K562 (cell line): Measurements from ENCODE around the gene AMZ2. TPM values are rescaled to one million over a fixed set of nuclear protein-coding genes. Genes with fewer than 3 reads are reported as not detected.

Experiments
- CAMTA2 ChIP-seq: fragments of 250-450 bp; sonication (Bioruptor Pico); conservative IDR thresholded peaks from 2 replicates; pipeline ENCODE4 v1.5.1; 2022
- CHCHD3 ChIP-seq: fragments of 250-450 bp; sonication (Bioruptor Pico); IDR thresholded peaks from 2 replicates; pipeline ENCODE4 v2.1.2; 2022; ENCODE audit warnings: mild to moderate bottlenecking
- E2F3 ChIP-seq: fragments of 250-450 bp; sonication (Bioruptor Pico); IDR thresholded peaks from 2 replicates; pipeline ENCODE4 v1.4.0; 2020; ENCODE audit warnings: mild to moderate bottlenecking
- ELF4 ChIP-seq: fragments of 450-650 bp; formaldehyde crosslinking; IDR thresholded peaks from 2 replicates; pipeline ENCODE4 v1.4.0; 2022; ENCODE audit warnings: missing genetic modification characterization
- HNRNPH1 ChIP-seq: fragments of 200-400 bp; formaldehyde crosslinking; optimal IDR thresholded peaks from 2 replicates; pipeline ENCODE3; 2017; ENCODE audit warnings: low read depth, mild to moderate bottlenecking, low read length, moderate library complexity
- KLF13 ChIP-seq: fragments of 450-650 bp; IDR thresholded peaks from 2 replicates; pipeline ENCODE4 v1.6.1; 2016; ENCODE audit warnings: missing genetic modification characterization, low read depth, mild to moderate bottlenecking, missing compliant biosample characterization, moderate library complexity, borderline replicate concordance
- MEIS2 ChIP-seq: fragments of 450-650 bp; IDR thresholded peaks from 2 replicates; pipeline ENCODE4 v1.6.1; 2014; ENCODE audit warnings: mild to moderate bottlenecking; ENCODE audit not compliant: partially characterized antibody
- NR2F6 ChIP-seq: fragments of 450-650 bp; formaldehyde crosslinking; IDR thresholded peaks from 2 replicates; pipeline ENCODE4 v1.4.0; 2020; ENCODE audit warnings: mild to moderate bottlenecking
- RAD51 ChIP-seq: fragments of 450-650 bp; IDR thresholded peaks from 2 replicates; pipeline ENCODE4 v1.7.1; 2016; ENCODE audit warnings: low read depth, mild to moderate bottlenecking, borderline replicate concordance
- SMARCC2 ChIP-seq: fragments of 450-650 bp; IDR thresholded peaks from 2 replicates; pipeline ENCODE4 v1.6.1; 2017; ENCODE audit warnings: antibody characterized with exemption, moderate library complexity, mild to moderate bottlenecking, low read depth
- SUPT5H ChIP-seq: fragments of 450-650 bp; IDR thresholded peaks from 2 replicates; pipeline ENCODE4 v1.6.1; 2016
- TBP ChIP-seq: optimal IDR thresholded peaks from 2 replicates; pipeline ENCODE3; 2011; ENCODE audit warnings: low read depth, low read length, improper control_type of control experiment
- ZNF174 ChIP-seq: fragments of 250-450 bp; sonication (Bioruptor Pico); IDR thresholded peaks from 2 replicates; pipeline ENCODE4 v1.4.0; 2020; ENCODE audit warnings: mild to moderate bottlenecking
- ZNF175 ChIP-seq: fragments of 200-800 bp; sonication (Bioruptor generic); IDR thresholded peaks from 2 replicates; pipeline ENCODE4 v1.6.1; 2016; ENCODE audit warnings: low read depth, mild to moderate bottlenecking, missing genetic modification characterization, missing compliant biosample characterization
- ZNF253 ChIP-seq: fragments of 250-450 bp; sonication (Bioruptor Pico); conservative IDR thresholded peaks from 2 replicates; pipeline ENCODE4 v1.6.1; 2021; ENCODE audit warnings: mild to moderate bottlenecking
- ZNF780A ChIP-seq: fragments of 250-450 bp; sonication (Bioruptor Pico); IDR thresholded peaks from 2 replicates; pipeline ENCODE4 v1.5.0; 2021; ENCODE audit warnings: mild to moderate bottlenecking
- ZZZ3 ChIP-seq: fragments of 450-650 bp; IDR thresholded peaks from 2 replicates; pipeline ENCODE4 v1.6.1; 2016; ENCODE audit warnings: antibody characterized with exemption, mild to moderate bottlenecking, moderate library complexity
- polyA plus RNA-seq, 8 experiments: library from polyadenylated mRNA; depleted of rRNA in 4 of 8; stranded (reverse) in 5 of 8; unstranded in 3 of 8; fragments of >200 nt; fragmentation: Nextera tagmentation in 2 of 8; fragmentation: Illumina TruSeq in 1 of 8; extraction: Ambion mirVana in 2 of 8; extraction: Trizol in 1 of 8; gene quantifications; 2 replicates each; pipeline versions ENCODE4 v1.2.1 to v1.2.3, GENCODE V29; 2011 to 2014; ENCODE audit warnings: inconsistent platforms in 1 of 8, missing spikeins in 1 of 8
- total RNA-seq, 7 experiments: library from RNA; depleted of rRNA in 6 of 7; stranded (reverse); fragments of >200 nt in 6 of 7; fragmentation: Illumina TruSeq in 2 of 7; extraction: Trizol in 2 of 7; gene quantifications; 2 replicates each; pipeline versions ENCODE4 v1.2.1 to v1.2.3, GENCODE V29; 2011 to 2021; ENCODE audit warnings: low replicate concordance in 1 of 7
- TF ChIP-seq, protein P1 (sequence below): fragments of 250-450 bp; sonication (Bioruptor Pico); IDR thresholded peaks from 2 replicates; pipeline ENCODE4 v1.4.0; 2020
- TF ChIP-seq, protein P2 (sequence below): sonication (generic); formaldehyde crosslinking; IDR thresholded peaks from 2 replicates; pipeline ENCODE4 v1.4.0; 2020; ENCODE audit warnings: mild to moderate bottlenecking, missing genetic modification reagents
- TF ChIP-seq, protein P3 (sequence below): fragments of 250-450 bp; sonication (Bioruptor Pico); IDR thresholded peaks from 2 replicates; pipeline ENCODE4 v1.8.0; 2021; ENCODE audit warnings: moderate library complexity, mild to moderate bottlenecking, inconsistent platforms
- TF ChIP-seq, protein P4 (sequence below): fragments of 450-650 bp; IDR thresholded peaks from one replicate; pipeline ENCODE4 v1.6.1; 2018; ENCODE audit warnings: mild to moderate bottlenecking, moderate library complexity; ENCODE audit not compliant: partially characterized antibody
- TF ChIP-seq, protein P5 (sequence below): fragments of 250-450 bp; sonication (Bioruptor Pico); IDR thresholded peaks from 2 replicates; pipeline ENCODE4 v1.8.0; 2022; ENCODE audit warnings: inconsistent platforms
- TF ChIP-seq, protein P6 (sequence below): conservative IDR thresholded peaks from 2 replicates; pipeline ENCODE4 v1.6.1; 2011; ENCODE audit warnings: low read depth, mild to moderate bottlenecking, low read length; ENCODE audit not compliant: control insufficient read depth

Gene AMZ2
- total and polyA plus RNA-seq, 9 of the 15 experiments (the other 6 are each of a cell fraction or from before 2014, with no cell fraction given): 22.6 to 92.2 (median 52.6) TPM

DNA sequence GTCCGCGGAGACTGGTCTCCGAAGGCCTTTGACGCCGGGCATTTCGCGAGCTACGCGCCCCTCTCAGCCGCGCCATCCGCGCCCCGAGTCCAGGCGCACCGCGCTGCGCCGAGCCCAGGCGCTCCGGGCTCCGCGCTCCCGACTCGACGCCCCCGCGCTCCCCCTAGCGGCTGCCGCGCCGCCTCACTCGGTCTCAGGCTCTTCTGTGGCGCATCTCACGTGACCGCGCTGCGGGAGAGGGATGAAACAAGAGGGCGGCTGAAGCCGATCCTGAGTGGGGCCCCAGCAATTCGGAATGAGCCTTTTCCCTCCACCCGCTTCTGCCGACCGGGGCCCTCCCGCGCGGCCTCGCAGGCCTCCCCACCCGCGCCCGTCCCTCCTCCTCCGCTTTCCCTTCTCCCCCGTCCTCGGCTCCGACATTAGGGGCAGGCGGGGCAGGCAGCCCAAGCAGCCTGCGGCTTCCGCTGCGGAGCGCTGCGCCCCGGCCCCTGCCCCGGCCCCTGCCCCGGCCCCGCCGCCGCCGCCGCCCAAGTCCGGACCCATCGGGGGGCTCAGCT lies 42.5 kb upstream of the AMZ2 start (continued):
- TF ChIP-seq, protein P1, sequence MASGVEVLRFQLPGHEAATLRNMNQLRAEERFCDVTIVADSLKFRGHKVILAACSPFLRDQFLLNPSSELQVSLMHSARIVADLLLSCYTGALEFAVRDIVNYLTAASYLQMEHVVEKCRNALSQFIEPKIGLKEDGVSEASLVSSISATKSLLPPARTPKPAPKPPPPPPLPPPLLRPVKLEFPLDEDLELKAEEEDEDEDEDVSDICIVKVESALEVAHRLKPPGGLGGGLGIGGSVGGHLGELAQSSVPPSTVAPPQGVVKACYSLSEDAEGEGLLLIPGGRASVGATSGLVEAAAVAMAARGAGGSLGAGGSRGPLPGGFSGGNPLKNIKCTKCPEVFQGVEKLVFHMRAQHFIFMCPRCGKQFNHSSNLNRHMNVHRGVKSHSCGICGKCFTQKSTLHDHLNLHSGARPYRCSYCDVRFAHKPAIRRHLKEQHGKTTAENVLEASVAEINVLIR: no peak
- TF ChIP-seq CHCHD3 (CRISPR knock-in tag) (no peak), ZNF175 (CRISPR knock-in tag) (no peak), ELF4 (no peak), TBP (peak; percentile 54), E2F3 (CRISPR knock-in tag) (no peak), SUPT5H (peak; percentile 62; the same call in 1 of the 2 replicates), ZNF174 (CRISPR knock-in tag) (no peak), KLF13 (tag) (no peak), RAD51 (peak; percentile 89), CAMTA2 (CRISPR knock-in tag) (no peak), NR2F6 (CRISPR knock-in tag) (no peak), ZZZ3 (no peak), ZNF780A (CRISPR knock-in tag) (no peak), HNRNPH1 (no peak), MEIS2 (peak; percentile 8), SMARCC2 (no peak), ZNF253 (CRISPR knock-in tag) (no peak)
- TF ChIP-seq, protein P2, sequence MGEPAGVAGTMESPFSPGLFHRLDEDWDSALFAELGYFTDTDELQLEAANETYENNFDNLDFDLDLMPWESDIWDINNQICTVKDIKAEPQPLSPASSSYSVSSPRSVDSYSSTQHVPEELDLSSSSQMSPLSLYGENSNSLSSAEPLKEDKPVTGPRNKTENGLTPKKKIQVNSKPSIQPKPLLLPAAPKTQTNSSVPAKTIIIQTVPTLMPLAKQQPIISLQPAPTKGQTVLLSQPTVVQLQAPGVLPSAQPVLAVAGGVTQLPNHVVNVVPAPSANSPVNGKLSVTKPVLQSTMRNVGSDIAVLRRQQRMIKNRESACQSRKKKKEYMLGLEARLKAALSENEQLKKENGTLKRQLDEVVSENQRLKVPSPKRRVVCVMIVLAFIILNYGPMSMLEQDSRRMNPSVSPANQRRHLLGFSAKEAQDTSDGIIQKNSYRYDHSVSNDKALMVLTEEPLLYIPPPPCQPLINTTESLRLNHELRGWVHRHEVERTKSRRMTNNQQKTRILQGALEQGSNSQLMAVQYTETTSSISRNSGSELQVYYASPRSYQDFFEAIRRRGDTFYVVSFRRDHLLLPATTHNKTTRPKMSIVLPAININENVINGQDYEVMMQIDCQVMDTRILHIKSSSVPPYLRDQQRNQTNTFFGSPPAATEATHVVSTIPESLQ (CRISPR knock-in tag): no peak
- TF ChIP-seq, protein P3, sequence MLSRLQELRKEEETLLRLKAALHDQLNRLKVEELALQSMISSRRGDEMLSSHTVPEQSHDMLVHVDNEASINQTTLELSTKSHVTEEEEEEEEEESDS (CRISPR knock-in tag): no peak
- TF ChIP-seq, protein P4, sequence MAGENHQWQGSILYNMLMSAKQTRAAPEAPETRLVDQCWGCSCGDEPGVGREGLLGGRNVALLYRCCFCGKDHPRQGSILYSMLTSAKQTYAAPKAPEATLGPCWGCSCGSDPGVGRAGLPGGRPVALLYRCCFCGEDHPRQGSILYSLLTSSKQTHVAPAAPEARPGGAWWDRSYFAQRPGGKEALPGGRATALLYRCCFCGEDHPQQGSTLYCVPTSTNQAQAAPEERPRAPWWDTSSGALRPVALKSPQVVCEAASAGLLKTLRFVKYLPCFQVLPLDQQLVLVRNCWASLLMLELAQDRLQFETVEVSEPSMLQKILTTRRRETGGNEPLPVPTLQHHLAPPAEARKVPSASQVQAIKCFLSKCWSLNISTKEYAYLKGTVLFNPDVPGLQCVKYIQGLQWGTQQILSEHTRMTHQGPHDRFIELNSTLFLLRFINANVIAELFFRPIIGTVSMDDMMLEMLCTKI: no peak
- TF ChIP-seq, protein P5, sequence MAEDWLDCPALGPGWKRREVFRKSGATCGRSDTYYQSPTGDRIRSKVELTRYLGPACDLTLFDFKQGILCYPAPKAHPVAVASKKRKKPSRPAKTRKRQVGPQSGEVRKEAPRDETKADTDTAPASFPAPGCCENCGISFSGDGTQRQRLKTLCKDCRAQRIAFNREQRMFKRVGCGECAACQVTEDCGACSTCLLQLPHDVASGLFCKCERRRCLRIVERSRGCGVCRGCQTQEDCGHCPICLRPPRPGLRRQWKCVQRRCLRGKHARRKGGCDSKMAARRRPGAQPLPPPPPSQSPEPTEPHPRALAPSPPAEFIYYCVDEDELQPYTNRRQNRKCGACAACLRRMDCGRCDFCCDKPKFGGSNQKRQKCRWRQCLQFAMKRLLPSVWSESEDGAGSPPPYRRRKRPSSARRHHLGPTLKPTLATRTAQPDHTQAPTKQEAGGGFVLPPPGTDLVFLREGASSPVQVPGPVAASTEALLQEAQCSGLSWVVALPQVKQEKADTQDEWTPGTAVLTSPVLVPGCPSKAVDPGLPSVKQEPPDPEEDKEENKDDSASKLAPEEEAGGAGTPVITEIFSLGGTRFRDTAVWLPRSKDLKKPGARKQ (CRISPR knock-in tag): no peak
- TF ChIP-seq, protein P6, sequence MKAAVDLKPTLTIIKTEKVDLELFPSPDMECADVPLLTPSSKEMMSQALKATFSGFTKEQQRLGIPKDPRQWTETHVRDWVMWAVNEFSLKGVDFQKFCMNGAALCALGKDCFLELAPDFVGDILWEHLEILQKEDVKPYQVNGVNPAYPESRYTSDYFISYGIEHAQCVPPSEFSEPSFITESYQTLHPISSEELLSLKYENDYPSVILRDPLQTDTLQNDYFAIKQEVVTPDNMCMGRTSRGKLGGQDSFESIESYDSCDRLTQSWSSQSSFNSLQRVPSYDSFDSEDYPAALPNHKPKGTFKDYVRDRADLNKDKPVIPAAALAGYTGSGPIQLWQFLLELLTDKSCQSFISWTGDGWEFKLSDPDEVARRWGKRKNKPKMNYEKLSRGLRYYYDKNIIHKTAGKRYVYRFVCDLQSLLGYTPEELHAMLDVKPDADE: no peak; the same call in 1 of the 2 replicates
